ENCODE results near the gene MRPS6.

GRCh38 chr21:34086887-34087306 lies 13.5 kb downstream of the MRPS6 start:
- TF ChIP-seq, protein P1, sequence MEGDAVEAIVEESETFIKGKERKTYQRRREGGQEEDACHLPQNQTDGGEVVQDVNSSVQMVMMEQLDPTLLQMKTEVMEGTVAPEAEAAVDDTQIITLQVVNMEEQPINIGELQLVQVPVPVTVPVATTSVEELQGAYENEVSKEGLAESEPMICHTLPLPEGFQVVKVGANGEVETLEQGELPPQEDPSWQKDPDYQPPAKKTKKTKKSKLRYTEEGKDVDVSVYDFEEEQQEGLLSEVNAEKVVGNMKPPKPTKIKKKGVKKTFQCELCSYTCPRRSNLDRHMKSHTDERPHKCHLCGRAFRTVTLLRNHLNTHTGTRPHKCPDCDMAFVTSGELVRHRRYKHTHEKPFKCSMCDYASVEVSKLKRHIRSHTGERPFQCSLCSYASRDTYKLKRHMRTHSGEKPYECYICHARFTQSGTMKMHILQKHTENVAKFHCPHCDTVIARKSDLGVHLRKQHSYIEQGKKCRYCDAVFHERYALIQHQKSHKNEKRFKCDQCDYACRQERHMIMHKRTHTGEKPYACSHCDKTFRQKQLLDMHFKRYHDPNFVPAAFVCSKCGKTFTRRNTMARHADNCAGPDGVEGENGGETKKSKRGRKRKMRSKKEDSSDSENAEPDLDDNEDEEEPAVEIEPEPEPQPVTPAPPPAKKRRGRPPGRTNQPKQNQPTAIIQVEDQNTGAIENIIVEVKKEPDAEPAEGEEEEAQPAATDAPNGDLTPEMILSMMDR (IDR thresholded peaks at IDR 0.05) = no peak
- TF ChIP-seq POLR2A (IDR thresholded peaks at IDR 0.05) = no peak
- TF ChIP-seq EP300 (IDR thresholded peaks at IDR 0.05) = no peak
